Esophagus mucosa (tissue), 1 donor: Measurements from ENCODE around the gene CRYGC. TPM values are rescaled to one million over a fixed set of nuclear protein-coding genes. Genes with fewer than 3 reads are reported as not detected.

ENCODE experiments used
- ATAC-seq: fragments of 200-7000 bp; cut with Tn5 transposase; one replicate; pipeline ENCODE4 v1.9.1; 2020
- total RNA-seq: library from RNA; stranded (reverse); gene quantifications from one replicate; pipeline ENCODE4 v1.2.4, GENCODE V29; 2023
- donor health status: DM: yes; HTN: yes; CAD: no.

The CRYGC gene
- total RNA-seq, 1 donor from 2014 or later, result not detected

GRCh38 chr2:208093128-208093527 is 36.5 kb downstream of the CRYGC start:
- no peak for ATAC-seq

DNA sequence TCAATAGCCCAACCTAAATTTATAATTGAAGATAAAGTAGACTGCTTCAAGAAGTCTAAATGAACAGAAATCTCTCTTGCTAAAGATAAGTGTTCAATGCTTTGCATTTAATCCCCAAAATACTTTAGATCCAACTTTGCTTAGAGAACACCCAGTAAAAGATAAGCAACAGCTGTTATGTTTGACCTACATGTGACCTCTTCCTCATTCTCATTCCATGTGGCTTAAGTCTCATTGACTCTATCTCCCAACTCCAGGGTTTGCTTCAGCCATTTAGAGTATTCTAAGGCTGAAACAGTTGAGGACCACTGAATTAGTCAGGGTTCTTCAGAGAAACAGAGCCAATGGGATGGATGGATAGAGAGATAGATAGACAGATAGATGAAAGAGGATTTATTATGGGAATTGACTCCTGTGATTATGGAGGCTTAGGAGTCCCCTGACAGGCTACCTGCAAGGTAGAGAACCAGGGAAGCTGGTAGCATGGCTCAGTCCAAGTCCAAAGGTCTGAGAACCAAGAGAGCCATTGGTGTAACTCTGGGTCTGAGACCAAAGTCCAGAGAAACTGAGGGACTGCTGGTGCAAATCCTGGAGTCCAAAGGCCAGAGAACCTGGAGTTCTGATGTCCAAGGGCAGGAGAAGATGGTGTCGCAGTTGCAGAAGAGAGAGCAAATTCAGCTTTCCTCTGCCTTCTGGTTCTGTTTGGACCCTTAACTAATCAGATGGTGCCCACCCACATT is 37.4 kb downstream of the CRYGC start:
- no peak for ATAC-seq

- no peak for ATAC-seq
These were observed 39.2 kb downstream of the CRYGC start for GRCh38 chr2:208090420-208090819.

- ATAC-seq, result no peak
These were observed 43.6 kb downstream of the CRYGC start for GRCh38 chr2:208086029-208086428.

GRCh38 chr2:208083807-208084206 is 45.8 kb downstream of the CRYGC start:
- no peak for ATAC-seq

Other genes starting within 250 kb of the CRYGC start
- 4.7 TPM for gene PLEKHM3, start 104.3 kb downstream of the CRYGC start, total RNA-seq
- not detected for gene CRYGD, start 5.3 kb downstream of the CRYGC start, total RNA-seq
- not detected for gene CRYGB, start 16.3 kb upstream of the CRYGC start, total RNA-seq
- not detected for gene CRYGA, start 33.8 kb upstream of the CRYGC start, total RNA-seq
- not detected for gene C2orf80, start 60.2 kb upstream of the CRYGC start, total RNA-seq
- gene IDH1, start 125.2 kb upstream of the CRYGC start, total RNA-seq, result 179 TPM
- gene PIKFYVE, start 136.4 kb upstream of the CRYGC start, total RNA-seq, result 12.0 TPM